K562 (cell line): ENCODE results near the gene UNC119. TPM values are rescaled to one million over a fixed set of nuclear protein-coding genes. Genes with fewer than 3 reads are reported as not detected.

ENCODE experiments used
- CHD4 ChIP-seq: fragments of 200-600 bp; sonication (generic); IDR thresholded peaks from 3 replicates; pipeline ENCODE4 v1.6.1; 2012; ENCODE audit warnings: low read depth, mild to moderate bottlenecking, mixed read lengths, low read length, inconsistent platforms; ENCODE audit not compliant: insufficient read depth, insufficient replicate concordance, poor library complexity, severe bottlenecking
- KDM5B ChIP-seq: fragments of 200-600 bp; sonication (generic); IDR thresholded peaks from 2 replicates; pipeline ENCODE4 v1.6.1; 2012; ENCODE audit warnings: low read depth, mild to moderate bottlenecking, moderate library complexity, low read length, control low read depth, inconsistent platforms; ENCODE audit not compliant: insufficient replicate concordance
- PCBP1 ChIP-seq: fragments of 200-400 bp; formaldehyde crosslinking; IDR thresholded peaks from 2 replicates; pipeline ENCODE4 v1.6.1; 2018; ENCODE audit warnings: mild to moderate bottlenecking, low read depth, low read length; ENCODE audit not compliant: poor library complexity, severe bottlenecking
- POLR2A ChIP-seq: fragments of 450-650 bp; conservative IDR thresholded peaks from 2 replicates; pipeline ENCODE4 v1.6.1; 2016
- POLR2G ChIP-seq: fragments of 200-400 bp; formaldehyde crosslinking; IDR thresholded peaks from 2 replicates; pipeline ENCODE4 v1.6.1; 2017; ENCODE audit warnings: low read depth, mild to moderate bottlenecking, antibody characterized with exemption, low read length, moderate library complexity
- REST ChIP-seq, 2 experiments: fragments of 450-650 bp; formaldehyde crosslinking in 1 of 2; IDR thresholded peaks; 2 replicates each; pipeline versions ENCODE4 v1.4.0 to v1.6.1; 2014 to 2020; ENCODE audit warnings: mild to moderate bottlenecking in 2 of 2, borderline replicate concordance in 1 of 2, low read depth in 1 of 2
- SRF ChIP-seq, 2 experiments: fragments of 250-450, 450-650 bp in 1 of 2; sonication (Bioruptor Pico) in 1 of 2; sonication (generic) in 1 of 2; formaldehyde crosslinking; IDR thresholded peaks; 2 replicates each; pipeline versions ENCODE4 v1.5.0 to v1.5.1; 2020 to 2022; ENCODE audit warnings: mild to moderate bottlenecking in 1 of 2, missing genetic modification reagents in 1 of 2
- SUPT5H ChIP-seq: fragments of 450-650 bp; IDR thresholded peaks from 2 replicates; pipeline ENCODE4 v1.6.1; 2016
- TAF1 ChIP-seq: IDR thresholded peaks from 2 replicates; pipeline ENCODE4 v1.6.1; 2011; ENCODE audit warnings: mild to moderate bottlenecking, low read length, moderate library complexity; ENCODE audit not compliant: insufficient read depth, control insufficient read depth, severe bottlenecking; ENCODE audit errors: extremely low read depth
- THAP12 ChIP-seq: fragments of 250-450 bp; sonication (Bioruptor Pico); IDR thresholded peaks from 2 replicates; pipeline ENCODE4 v1.9.0; 2021; ENCODE audit warnings: mild to moderate bottlenecking, inconsistent platforms
- VEZF1 ChIP-seq: fragments of 200-800 bp; sonication (Bioruptor generic); IDR thresholded peaks from 2 replicates; pipeline ENCODE4 v1.6.1; 2017; ENCODE audit warnings: missing genetic modification characterization, missing compliant biosample characterization
- XRCC5 ChIP-seq: fragments of 200-400 bp; formaldehyde crosslinking; IDR thresholded peaks from 2 replicates; pipeline ENCODE4 v1.6.1; 2017; ENCODE audit warnings: low read depth, mild to moderate bottlenecking, low read length
- ZNF57 ChIP-seq: fragments of 450-650 bp; formaldehyde crosslinking; IDR thresholded peaks from 2 replicates; pipeline ENCODE4 v1.4.0; 2020; ENCODE audit warnings: mild to moderate bottlenecking, moderate library complexity
- polyA plus RNA-seq, 8 experiments: library from polyadenylated mRNA; depleted of rRNA in 4 of 8; stranded (reverse) in 5 of 8; unstranded in 3 of 8; fragments of >200 nt; fragmentation: Nextera tagmentation in 2 of 8; fragmentation: Illumina TruSeq in 1 of 8; extraction: Ambion mirVana in 2 of 8; extraction: Trizol in 1 of 8; gene quantifications; 2 replicates each; pipeline versions ENCODE4 v1.2.1 to v1.2.3, GENCODE V29; 2011 to 2014; ENCODE audit warnings: inconsistent platforms in 1 of 8, missing spikeins in 1 of 8
- total RNA-seq, 7 experiments: library from RNA; depleted of rRNA in 6 of 7; stranded (reverse); fragments of >200 nt in 6 of 7; fragmentation: Illumina TruSeq in 2 of 7; extraction: Trizol in 2 of 7; gene quantifications; 2 replicates each; pipeline versions ENCODE4 v1.2.1 to v1.2.3, GENCODE V29; 2011 to 2021; ENCODE audit warnings: low replicate concordance in 1 of 7

UNC119 gene
- total and polyA plus RNA-seq, 9 of the 15 experiments (the other 6 are each of a cell fraction or from before 2014, with no cell fraction given), result 0.37 to 47.7 (median 16.3) TPM

GRCh38 chr17:28552176-28552999, at the start of gene UNC119 (continued):
- TF ChIP-seq PCBP1, result peak; percentile 89
- TF ChIP-seq XRCC5, result 0 out of 2 replicates have a peak, but pooled peaks have one; percentile 22
- TF ChIP-seq POLR2G, result peak; percentile 89
- TF ChIP-seq SRF (CRISPR knock-in tag; IDR thresholded peaks at IDR 0.05), result peak in 1 of 2 experiments; percentile 49; a peak in 1 of 4 replicates
- peak; percentile 80 for TF ChIP-seq TAF1
- TF ChIP-seq VEZF1, result peak; percentile 86
- peak; percentile 86 for TF ChIP-seq REST (IDR thresholded peaks at IDR 0.05; ENCODE audit: borderline replicate concordance)
- 0 out of 2 replicates have a peak, but pooled peaks have one; percentile 23 for TF ChIP-seq REST (CRISPR knock-in tag; IDR thresholded peaks at IDR 0.05; ENCODE audit: low read depth)
- TF ChIP-seq KDM5B, result peak; percentile 61
- peak; percentile 74; the same call in 1 of the 2 replicates for TF ChIP-seq THAP12
- TF ChIP-seq CHD4, result no peak
- no peak for TF ChIP-seq ZNF57 (CRISPR knock-in tag)
- TF ChIP-seq SUPT5H, result peak; percentile 68; the same call in 1 of the 2 replicates
- TF ChIP-seq POLR2A, result peak; percentile 66
